IMR-90 (cell line): ENCODE measurements around the gene TMEM263. TPM values are rescaled to one million over a fixed set of nuclear protein-coding genes. Genes with fewer than 3 reads are reported as not detected.

Experiments used
- ATAC-seq: fragments of 200-7000 bp; cut with Tn5 transposase; 2 replicates; pipeline ENCODE4 v1.9.1; 2020; ENCODE audit warnings: low read depth, mild to moderate bottlenecking, moderate library complexity
- BruUV-seq: library from RNA; stranded (reverse); fragments of 400-500 nt; replicated peaks from 2 replicates; lab custom pipeline; 2021; lab: Mats Ljungman, UMichigan
- CTCF ChIA-PET: fragments of 300-600 bp; formaldehyde crosslinking; extraction: SDS; loops from one replicate; lab custom pipeline; 2021; ENCODE audit warnings: antibody characterized with exemption; lab: Yijun Ruan, JAX
- POLR2A ChIA-PET: fragments of 300-600 bp; sonication (Branson Sonifier 250); formaldehyde crosslinking; loops from one replicate; lab custom pipeline; 2022; ENCODE audit warnings: antibody characterized with exemption; ENCODE audit not compliant: unreplicated experiment; lab: Charles Lee
- DNase-seq: peaks from one replicate; pipeline ENCODE4 v3.0.0; 2013
- H2AFZ ChIP-seq: replicated peaks from 2 replicates; pipeline ENCODE3; 2013; ENCODE audit warnings: low read length, mild to moderate bottlenecking; ENCODE audit not compliant: poor library complexity
- H2AK5ac ChIP-seq: 2 replicates; pipeline ENCODE4 v1.6.1; 2013; ENCODE audit warnings: low read depth, low read length, inconsistent platforms
- H2AK9ac ChIP-seq: replicated peaks from 2 replicates; pipeline ENCODE3; 2013; ENCODE audit warnings: mild to moderate bottlenecking, low read depth, low read length, moderate library complexity; ENCODE audit not compliant: poor library complexity
- H2BK120ac ChIP-seq: 2 replicates; pipeline ENCODE4 v1.6.1; 2013; ENCODE audit warnings: low read depth, low read length, inconsistent platforms
- H2BK15ac ChIP-seq: 3 replicates; pipeline ENCODE4 v1.6.1; 2013; ENCODE audit warnings: low read depth, low read length, inconsistent platforms
- H2BK20ac ChIP-seq: 2 replicates; pipeline ENCODE4 v1.6.1; 2013; ENCODE audit warnings: low read depth, mild to moderate bottlenecking, inconsistent platforms, low read length, moderate library complexity
- H2BK5ac ChIP-seq: 2 replicates; pipeline ENCODE4 v1.6.1; 2013; ENCODE audit warnings: mild to moderate bottlenecking, low read depth, low read length, inconsistent platforms; ENCODE audit not compliant: poor library complexity, severe bottlenecking
- H3K14ac ChIP-seq: replicated peaks from 2 replicates; pipeline ENCODE4 v1.6.1; 2013; ENCODE audit warnings: low read depth, low read length, inconsistent platforms
- H3K18ac ChIP-seq: 2 replicates; pipeline ENCODE4 v1.6.1; 2013; ENCODE audit warnings: low read depth, low read length, control low read depth
- H3K23ac ChIP-seq: 2 replicates; pipeline ENCODE4 v1.6.1; 2013; ENCODE audit warnings: low read depth, low read length, inconsistent platforms
- H3K27ac ChIP-seq: 2 replicates; pipeline ENCODE4 v1.5.1; 2013; ENCODE audit warnings: mild to moderate bottlenecking, control low read depth, low read length; ENCODE audit not compliant: insufficient read depth
- H3K27me3 ChIP-seq: 2 replicates; pipeline ENCODE4 v1.6.1; 2013; ENCODE audit warnings: low read length; ENCODE audit not compliant: control insufficient read depth, insufficient read depth
- H3K36me3 ChIP-seq: 2 replicates; pipeline ENCODE4 v1.6.1; 2013; ENCODE audit warnings: low read length, mixed read lengths; ENCODE audit not compliant: control insufficient read depth, insufficient read depth
- H3K4ac ChIP-seq: 2 replicates; pipeline ENCODE4 v1.6.1; 2013; ENCODE audit warnings: low read depth, low read length, inconsistent platforms
- H3K4me1 ChIP-seq: 2 replicates; pipeline ENCODE4 v1.6.1; 2013; ENCODE audit warnings: low read length, mixed read lengths; ENCODE audit not compliant: control insufficient read depth, insufficient read depth
- H3K4me2 ChIP-seq: 2 replicates; pipeline ENCODE4 v1.6.1; 2013; ENCODE audit warnings: low read depth, mild to moderate bottlenecking, control low read depth, low read length, moderate library complexity
- H3K4me3 ChIP-seq: 2 replicates; pipeline ENCODE4 v1.5.1; 2013; ENCODE audit warnings: low read depth, mild to moderate bottlenecking, control low read depth, low read length, moderate library complexity; ENCODE audit not compliant: insufficient read depth
- H3K56ac ChIP-seq: 2 replicates; pipeline ENCODE4 v1.6.1; 2013; ENCODE audit warnings: low read length, inconsistent platforms; ENCODE audit not compliant: insufficient read depth; ENCODE audit errors: extremely low read depth
- H3K79me1 ChIP-seq, 2 experiments: 2 replicates each; pipeline ENCODE4 v1.6.1; 2013; ENCODE audit warnings: low read length in 2 of 2, inconsistent platforms in 1 of 2, low read depth in 1 of 2
- H3K9ac ChIP-seq: 2 replicates; pipeline ENCODE4 v1.6.1; 2013; ENCODE audit warnings: low read depth, low read length, control low read depth
- H3K9me1 ChIP-seq: 2 replicates; pipeline ENCODE4 v1.6.1; 2013; ENCODE audit warnings: low read length, inconsistent platforms; ENCODE audit not compliant: insufficient read depth
- H3K9me3 ChIP-seq: 2 replicates; pipeline ENCODE4 v1.6.1; 2013; ENCODE audit warnings: low read length; ENCODE audit not compliant: control insufficient read depth, insufficient read depth
- H4K20me1 ChIP-seq: 2 replicates; pipeline ENCODE4 v1.6.1; 2013; ENCODE audit warnings: low read length, inconsistent platforms; ENCODE audit not compliant: insufficient read depth
- H4K5ac ChIP-seq: 2 replicates; pipeline ENCODE4 v1.6.1; 2013; ENCODE audit warnings: mild to moderate bottlenecking, low read depth, low read length, control low read depth
- H4K8ac ChIP-seq, 2 experiments: 2 replicates each; pipeline ENCODE4 v1.6.1; 2013; ENCODE audit warnings: low read depth in 2 of 2, low read length in 2 of 2, control low read depth in 1 of 2, inconsistent platforms in 1 of 2
- H4K91ac ChIP-seq: 2 replicates; pipeline ENCODE4 v1.6.1; 2013; ENCODE audit warnings: low read depth, low read length, inconsistent platforms; ENCODE audit not compliant: insufficient read depth
- BHLHE40 ChIP-seq: fragments of 150-350 bp; IDR thresholded peaks from 2 replicates; pipeline ENCODE4 v1.6.1; 2016; ENCODE audit warnings: mild to moderate bottlenecking, low read depth, low read length
- CHD1 ChIP-seq: IDR thresholded peaks from 2 replicates; pipeline ENCODE4 v1.6.1; 2012; ENCODE audit warnings: low read depth, low read length, improper control_type of control experiment
- FOS ChIP-seq: fragments of 150-350 bp; IDR thresholded peaks from 2 replicates; pipeline ENCODE4 v1.6.1; 2016; ENCODE audit warnings: low read depth, low read length
- MAFK ChIP-seq: IDR thresholded peaks from 2 replicates; pipeline ENCODE4 v1.6.1; 2012; ENCODE audit warnings: low read depth, low read length, improper control_type of control experiment
- MAZ ChIP-seq: IDR thresholded peaks from 2 replicates; pipeline ENCODE4 v1.6.1; 2012; ENCODE audit warnings: low read depth, mild to moderate bottlenecking, low read length, improper control_type of control experiment, moderate library complexity, borderline replicate concordance
- MXI1 ChIP-seq: IDR thresholded peaks from 2 replicates; pipeline ENCODE4 v1.6.1; 2012; ENCODE audit warnings: low read depth, mild to moderate bottlenecking, low read length, moderate library complexity, borderline replicate concordance
- NFE2L2 ChIP-seq: fragments of 150-350 bp; IDR thresholded peaks from 2 replicates; pipeline ENCODE4 v1.6.1; 2016; ENCODE audit warnings: low read depth, mild to moderate bottlenecking, low read length
- POLR2A ChIP-seq: IDR thresholded peaks from 2 replicates; pipeline ENCODE4 v1.6.1; 2012; ENCODE audit warnings: mild to moderate bottlenecking, low read depth, low read length
- RAD21 ChIP-seq: IDR thresholded peaks from 2 replicates; pipeline ENCODE4 v1.6.1; 2012; ENCODE audit warnings: low read length, improper control_type of control experiment
- RFX5 ChIP-seq: IDR thresholded peaks from 2 replicates; pipeline ENCODE4 v1.8.0; 2012; ENCODE audit warnings: low read depth, mild to moderate bottlenecking, low read length, moderate library complexity
- SMC3 ChIP-seq: fragments of 150-350 bp; IDR thresholded peaks from 2 replicates; pipeline ENCODE4 v1.6.1; 2016; ENCODE audit warnings: low read depth, mild to moderate bottlenecking, antibody characterized with exemption, low read length, moderate library complexity
- WGBS, 2 experiments: methylation state at CpG; one replicate each; pipeline versions ENCODE4 v1.1.5 to v1.1.7; 2013; ENCODE audit warnings: missing lambda C conversion rate in 2 of 2; ENCODE audit not compliant: insufficient read length in 1 of 2; ENCODE audit errors: extremely low coverage in 2 of 2; 5-methylcytosine and 5-hydroxymethylcytosine counted together
- dilution Hi-C: fragments of 300-500 bp; cut with HindIII; formaldehyde crosslinking; loops from one replicate; pipeline ENCODE4 v1.14.3; 2018; ENCODE audit warnings: low sequenced_read_pairs; ENCODE audit not compliant: unreplicated experiment
- in situ Hi-C: fragments of 300-500 bp; cut with MboI; formaldehyde crosslinking; loops from 3 replicates; pipeline ENCODE4 v1.14.3; 2019; ENCODE audit warnings: low sequenced_read_pairs, inconsistent platforms, mixed read lengths
- intact Hi-C: fragments of 100-400 bp; cut with micrococcal nuclease; formaldehyde crosslinking; loops from 2 replicates; pipeline ENCODE4 v1.10.0; 2022
- polyA plus RNA-seq, 3 experiments: library from polyadenylated mRNA; depleted of rRNA; stranded (reverse); fragments of >200 nt; gene quantifications; 2 replicates each; pipeline ENCODE4 v1.2.3, GENCODE V29; 2012; ENCODE audit warnings: low replicate concordance in 1 of 3
- total RNA-seq: library from RNA; depleted of rRNA; stranded (reverse); fragments of >200 nt; gene quantifications from 2 replicates; pipeline ENCODE4 v1.2.3, GENCODE V29; 2012
- TF ChIP-seq, protein P1 (sequence below): conservative IDR thresholded peaks from 2 replicates; pipeline ENCODE4 v1.5.1; 2012; ENCODE audit warnings: mild to moderate bottlenecking, low read depth, low read length, improper control_type of control experiment
- TF ChIP-seq, protein P2 (sequence below): fragments of 150-350 bp; IDR thresholded peaks from 2 replicates; pipeline ENCODE4 v1.6.1; 2016; ENCODE audit warnings: low read depth, mild to moderate bottlenecking, low read length, moderate library complexity, borderline replicate concordance

TMEM263 gene
- total and polyA plus RNA-seq, 2 of the 4 experiments (the other 2 are of a cell fraction), result 47.9 to 99.7 TPM

DNA sequence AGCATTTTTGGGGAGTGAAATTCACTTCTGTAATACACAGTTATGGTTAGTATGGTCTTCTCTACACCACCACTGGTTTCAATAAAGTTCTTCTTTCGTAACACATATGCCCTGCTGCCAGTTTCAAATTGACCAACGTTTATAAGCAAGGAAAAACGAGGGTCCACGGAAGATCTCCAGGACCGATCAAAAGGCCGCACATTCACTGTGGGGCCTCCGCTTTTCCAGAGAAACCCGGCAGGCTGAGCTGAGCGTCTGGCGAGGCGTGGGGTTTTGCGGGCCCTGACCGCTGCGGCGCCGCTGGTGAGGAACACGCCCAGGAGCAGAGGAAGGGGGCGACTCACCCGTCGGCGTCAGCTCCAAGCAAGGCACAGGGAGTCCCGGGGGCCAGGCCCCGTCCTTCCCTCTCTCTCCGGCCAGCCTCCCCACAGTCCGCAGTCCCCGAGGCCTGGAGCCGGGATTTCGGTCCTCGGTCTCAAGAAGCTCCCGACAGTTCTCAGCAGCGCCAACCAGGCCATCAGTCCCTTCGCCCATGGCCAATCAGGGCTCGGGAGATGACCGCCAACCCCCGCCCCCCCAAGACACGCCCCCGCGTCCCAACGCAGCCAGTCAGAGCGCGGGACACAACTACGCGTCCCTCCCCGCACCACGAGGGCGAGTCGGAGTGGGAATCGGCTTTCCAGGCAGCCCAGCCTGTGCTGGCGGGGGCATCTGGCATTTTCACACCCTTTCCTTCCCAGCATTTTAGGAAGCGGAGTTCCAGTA, 31.1 kb downstream of the TMEM263 start, which contains the start of gene MTERF2:
TSS of gene MTERF2 (minus strand) at position 522 of the 765 bp plus-strand sequence. CDS start 8,432 bp downstream, outside the sequence.
- no peak within 1 kb of the TSS for H2BK20ac ChIP-seq
- H3K56ac ChIP-seq, result peak within 1 kb of the TSS; percentile 47; the same call in 1 of the 2 replicates
- H3K14ac ChIP-seq, result peak within 1 kb of the TSS; percentile 90
- H3K4me2 ChIP-seq, result peak within 1 kb of the TSS; percentile 96
- H3K27me3 ChIP-seq, result no peaks in the 10 kb centered on the region
- peak; percentile 90 for DNase-seq
- H4K91ac ChIP-seq, result peak within 1 kb of the TSS; percentile 43
- peaks cover 13% of the 10 kb centered on the region for H3K4me1 ChIP-seq
- H3K4ac ChIP-seq, result peak within 1 kb of the TSS; percentile 55
- H3K9me3 ChIP-seq, result no peaks in the 10 kb centered on the region
- H3K27ac ChIP-seq, result peak within 1 kb of the TSS; percentile 93
- no peak within 1 kb of the TSS for H2BK15ac ChIP-seq
- H2BK5ac ChIP-seq, result peak within 1 kb of the TSS; percentile 76
- H2AFZ ChIP-seq, result peak within 1 kb of the TSS; percentile 97
- peak within 1 kb of the TSS; percentile 95 for H3K4me3 ChIP-seq
- H3K23ac ChIP-seq, result peak within 1 kb of the TSS; percentile 92
- peaks cover 16 to 28% of the 10 kb centered on the region in 2 experiments for H3K79me1 ChIP-seq
- ATAC-seq, result peak; percentile 97
- H4K5ac ChIP-seq, result peak within 1 kb of the TSS; percentile 74; the same call in 1 of the 2 replicates
- H3K9me1 ChIP-seq, result peaks cover 28% of the 10 kb centered on the region
- H3K36me3 ChIP-seq, result peaks cover 2% of the 10 kb centered on the region; the same call in 1 of the 2 replicates
- peak within 1 kb of the TSS; percentile 75 for H2AK9ac ChIP-seq
- BruUV-seq, result TSS peak; percentile 52
- WGBS, 2 experiments, result 0% methylated on average over 4 of the region's 50 CpGs; no CpG with 5 or more reads in 1 of the 2 experiments
- ChIA-PET POLR2A (interaction anchor here (1.0 kb wide), 1 partner anchor 8 kb away, joined by 3 read pairs; no protein-coding TSS in a partner anchor), CTCF (interaction anchor here (0.6 to 0.8 kb wide), 2 partner anchors 9 to 104 kb away, joined by 3 to 5 read pairs; no protein-coding TSS in a partner anchor)
- H2AK5ac ChIP-seq, result peak within 1 kb of the TSS; percentile 19; the same call in 1 of the 2 replicates
- intact Hi-C loops (no loop called here), dilution Hi-C loops (no loop called here), in situ Hi-C loops (no loop called here)
- H3K18ac ChIP-seq, result peak within 1 kb of the TSS; percentile 61
- H4K8ac ChIP-seq, result peak within 1 kb of the TSS; percentile 63 to 64
- H4K20me1 ChIP-seq, result 0 out of 2 replicates have a peak, but pooled peaks cover 3% of the 10 kb centered on the region
- peak within 1 kb of the TSS; percentile 96 for H3K9ac ChIP-seq
- peak within 1 kb of the TSS; percentile 12; the same call in 1 of the 2 replicates for H2BK120ac ChIP-seq
- no peak for TF ChIP-seq RFX5
- TF ChIP-seq MAZ, result peak; percentile 72; the same call in 1 of the 2 replicates
- TF ChIP-seq, protein P1, sequence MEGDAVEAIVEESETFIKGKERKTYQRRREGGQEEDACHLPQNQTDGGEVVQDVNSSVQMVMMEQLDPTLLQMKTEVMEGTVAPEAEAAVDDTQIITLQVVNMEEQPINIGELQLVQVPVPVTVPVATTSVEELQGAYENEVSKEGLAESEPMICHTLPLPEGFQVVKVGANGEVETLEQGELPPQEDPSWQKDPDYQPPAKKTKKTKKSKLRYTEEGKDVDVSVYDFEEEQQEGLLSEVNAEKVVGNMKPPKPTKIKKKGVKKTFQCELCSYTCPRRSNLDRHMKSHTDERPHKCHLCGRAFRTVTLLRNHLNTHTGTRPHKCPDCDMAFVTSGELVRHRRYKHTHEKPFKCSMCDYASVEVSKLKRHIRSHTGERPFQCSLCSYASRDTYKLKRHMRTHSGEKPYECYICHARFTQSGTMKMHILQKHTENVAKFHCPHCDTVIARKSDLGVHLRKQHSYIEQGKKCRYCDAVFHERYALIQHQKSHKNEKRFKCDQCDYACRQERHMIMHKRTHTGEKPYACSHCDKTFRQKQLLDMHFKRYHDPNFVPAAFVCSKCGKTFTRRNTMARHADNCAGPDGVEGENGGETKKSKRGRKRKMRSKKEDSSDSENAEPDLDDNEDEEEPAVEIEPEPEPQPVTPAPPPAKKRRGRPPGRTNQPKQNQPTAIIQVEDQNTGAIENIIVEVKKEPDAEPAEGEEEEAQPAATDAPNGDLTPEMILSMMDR, result no peak
- TF ChIP-seq CHD1, result no peak
- TF ChIP-seq, protein P2, sequence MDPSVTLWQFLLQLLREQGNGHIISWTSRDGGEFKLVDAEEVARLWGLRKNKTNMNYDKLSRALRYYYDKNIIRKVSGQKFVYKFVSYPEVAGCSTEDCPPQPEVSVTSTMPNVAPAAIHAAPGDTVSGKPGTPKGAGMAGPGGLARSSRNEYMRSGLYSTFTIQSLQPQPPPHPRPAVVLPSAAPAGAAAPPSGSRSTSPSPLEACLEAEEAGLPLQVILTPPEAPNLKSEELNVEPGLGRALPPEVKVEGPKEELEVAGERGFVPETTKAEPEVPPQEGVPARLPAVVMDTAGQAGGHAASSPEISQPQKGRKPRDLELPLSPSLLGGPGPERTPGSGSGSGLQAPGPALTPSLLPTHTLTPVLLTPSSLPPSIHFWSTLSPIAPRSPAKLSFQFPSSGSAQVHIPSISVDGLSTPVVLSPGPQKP, result no peak
- no peak for TF ChIP-seq NFE2L2
- TF ChIP-seq FOS, result no peak
- TF ChIP-seq MXI1, result peak; percentile 37; the same call in 1 of the 2 replicates
- TF ChIP-seq MAFK, result no peak
- no peak for TF ChIP-seq SMC3
- TF ChIP-seq BHLHE40, result no peak
- TF ChIP-seq POLR2A, result peak; percentile 77
- no peak for TF ChIP-seq RAD21
